LNCaP clone FGC (cell line): ENCODE data around the gene ZNF687.
"Not testable (repeated sequence)": the region's sequence is repeated elsewhere in the genome, so short reads cannot be mapped to it uniquely, and the experiment has no call there.

Source experiments
- DNase-seq: peaks from one replicate; pipeline ENCODE4 v3.0.0-alpha.2; 2011; ENCODE audit warnings: low read depth
- H3K4me3 ChIP-seq: 2 replicates; pipeline ENCODE4 v1.5.1; 2011; ENCODE audit warnings: mild to moderate bottlenecking, low read depth, low read length, control low read depth
- CTCF ChIP-seq: IDR thresholded peaks from 2 replicates; pipeline ENCODE4 v1.5.1; 2012; ENCODE audit warnings: mild to moderate bottlenecking; ENCODE audit not compliant: control insufficient read depth, insufficient read depth; ENCODE audit errors: extremely low read depth

The ZNF687 gene

GRCh38 chr1:151265446-151266236, 16.5 kb upstream of the ZNF687 start:
- no peak overlapping the region for H3K4me3 ChIP-seq
- DNase-seq = no peak
- TF ChIP-seq CTCF = no peak

- H3K4me3 ChIP-seq = no peak overlapping the region
- no peak for DNase-seq
- TF ChIP-seq CTCF = no peak
Measured at GRCh38 chr1:151266315-151266714, 15.8 kb upstream of the ZNF687 start.

- no peak for TF ChIP-seq CTCF
- no peak for DNase-seq
- no peak overlapping the region for H3K4me3 ChIP-seq
Measured at GRCh38 chr1:151266821-151267220, 15.3 kb upstream of the ZNF687 start.

- TF ChIP-seq CTCF = no peak
- no peak for DNase-seq
- H3K4me3 ChIP-seq = no peak overlapping the region
Measured at GRCh38 chr1:151267760-151268159, 14.3 kb upstream of the ZNF687 start.

GRCh38 chr1:151273924-151274466, 8.1 kb upstream of the ZNF687 start:
- no peak for TF ChIP-seq CTCF
- H3K4me3 ChIP-seq = no peak overlapping the region
- DNase-seq = no peak

GRCh38 chr1:151275341-151275740, 6.8 kb upstream of the ZNF687 start:
- DNase-seq, H3K4me3 ChIP-seq: not testable (repeated sequence)

- DNase-seq = no peak
- no peak for TF ChIP-seq CTCF
- no peak overlapping the region for H3K4me3 ChIP-seq
Measured at GRCh38 chr1:151277249-151277648, 4.8 kb upstream of the ZNF687 start.
